ENCODE data around the gene CCDC141.

The CCDC141 gene

DNA sequence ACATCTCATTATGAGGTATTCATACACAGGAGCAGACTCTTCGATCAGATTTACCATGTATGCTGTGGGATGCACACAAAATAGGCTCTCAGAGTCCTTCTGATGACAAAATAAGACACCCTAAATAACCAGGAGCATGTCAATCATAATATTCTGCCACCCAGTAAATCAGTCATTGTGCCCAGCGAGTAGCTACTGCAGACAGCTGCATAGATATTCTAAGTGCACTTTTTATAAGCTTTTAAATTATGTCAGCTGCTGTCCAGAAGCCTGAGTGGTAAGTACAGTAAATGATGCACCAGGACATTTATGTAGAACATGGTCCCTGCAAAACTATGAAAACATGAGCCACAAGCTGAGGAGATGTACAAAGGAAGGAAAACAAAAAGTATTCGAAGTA lies 102.9 kb downstream of the CCDC141 start:
- no peak for TF ChIP-seq RARB (CRISPR knock-in tag; IDR thresholded peaks at IDR 0.05)
- no peak for TF ChIP-seq TOX (CRISPR knock-in tag; IDR thresholded peaks at IDR 0.05; ENCODE audit: borderline replicate concordance)
- no peak for TF ChIP-seq ZFP30 (CRISPR knock-in tag; IDR thresholded peaks at IDR 0.05)
- TF ChIP-seq BACH2 (CRISPR knock-in tag; IDR thresholded peaks at IDR 0.05; ENCODE audit: borderline replicate concordance), result no peak
- no peak for TF ChIP-seq ZFP3 (CRISPR knock-in tag; IDR thresholded peaks at IDR 0.05)
- TF ChIP-seq, protein P1, sequence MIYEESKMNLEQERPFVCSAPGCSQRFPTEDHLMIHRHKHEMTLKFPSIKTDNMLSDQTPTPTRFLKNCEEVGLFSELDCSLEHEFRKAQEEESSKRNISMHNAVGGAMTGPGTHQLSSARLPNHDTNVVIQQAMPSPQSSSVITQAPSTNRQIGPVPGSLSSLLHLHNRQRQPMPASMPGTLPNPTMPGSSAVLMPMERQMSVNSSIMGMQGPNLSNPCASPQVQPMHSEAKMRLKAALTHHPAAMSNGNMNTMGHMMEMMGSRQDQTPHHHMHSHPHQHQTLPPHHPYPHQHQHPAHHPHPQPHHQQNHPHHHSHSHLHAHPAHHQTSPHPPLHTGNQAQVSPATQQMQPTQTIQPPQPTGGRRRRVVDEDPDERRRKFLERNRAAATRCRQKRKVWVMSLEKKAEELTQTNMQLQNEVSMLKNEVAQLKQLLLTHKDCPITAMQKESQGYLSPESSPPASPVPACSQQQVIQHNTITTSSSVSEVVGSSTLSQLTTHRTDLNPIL (CRISPR knock-in tag; IDR thresholded peaks at IDR 0.05; ENCODE audit: low read depth), result no peak
- no peak for TF ChIP-seq ZNF8 (CRISPR knock-in tag; IDR thresholded peaks at IDR 0.05)
- TF ChIP-seq, protein P2, sequence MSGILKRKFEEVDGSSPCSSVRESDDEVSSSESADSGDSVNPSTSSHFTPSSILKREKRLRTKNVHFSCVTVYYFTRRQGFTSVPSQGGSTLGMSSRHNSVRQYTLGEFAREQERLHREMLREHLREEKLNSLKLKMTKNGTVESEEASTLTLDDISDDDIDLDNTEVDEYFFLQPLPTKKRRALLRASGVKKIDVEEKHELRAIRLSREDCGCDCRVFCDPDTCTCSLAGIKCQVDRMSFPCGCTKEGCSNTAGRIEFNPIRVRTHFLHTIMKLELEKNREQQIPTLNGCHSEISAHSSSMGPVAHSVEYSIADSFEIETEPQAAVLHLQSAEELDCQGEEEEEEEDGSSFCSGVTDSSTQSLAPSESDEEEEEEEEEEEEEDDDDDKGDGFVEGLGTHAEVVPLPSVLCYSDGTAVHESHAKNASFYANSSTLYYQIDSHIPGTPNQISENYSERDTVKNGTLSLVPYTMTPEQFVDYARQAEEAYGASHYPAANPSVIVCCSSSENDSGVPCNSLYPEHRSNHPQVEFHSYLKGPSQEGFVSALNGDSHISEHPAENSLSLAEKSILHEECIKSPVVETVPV (CRISPR knock-in tag; IDR thresholded peaks at IDR 0.05), result no peak
- TF ChIP-seq, protein P3, sequence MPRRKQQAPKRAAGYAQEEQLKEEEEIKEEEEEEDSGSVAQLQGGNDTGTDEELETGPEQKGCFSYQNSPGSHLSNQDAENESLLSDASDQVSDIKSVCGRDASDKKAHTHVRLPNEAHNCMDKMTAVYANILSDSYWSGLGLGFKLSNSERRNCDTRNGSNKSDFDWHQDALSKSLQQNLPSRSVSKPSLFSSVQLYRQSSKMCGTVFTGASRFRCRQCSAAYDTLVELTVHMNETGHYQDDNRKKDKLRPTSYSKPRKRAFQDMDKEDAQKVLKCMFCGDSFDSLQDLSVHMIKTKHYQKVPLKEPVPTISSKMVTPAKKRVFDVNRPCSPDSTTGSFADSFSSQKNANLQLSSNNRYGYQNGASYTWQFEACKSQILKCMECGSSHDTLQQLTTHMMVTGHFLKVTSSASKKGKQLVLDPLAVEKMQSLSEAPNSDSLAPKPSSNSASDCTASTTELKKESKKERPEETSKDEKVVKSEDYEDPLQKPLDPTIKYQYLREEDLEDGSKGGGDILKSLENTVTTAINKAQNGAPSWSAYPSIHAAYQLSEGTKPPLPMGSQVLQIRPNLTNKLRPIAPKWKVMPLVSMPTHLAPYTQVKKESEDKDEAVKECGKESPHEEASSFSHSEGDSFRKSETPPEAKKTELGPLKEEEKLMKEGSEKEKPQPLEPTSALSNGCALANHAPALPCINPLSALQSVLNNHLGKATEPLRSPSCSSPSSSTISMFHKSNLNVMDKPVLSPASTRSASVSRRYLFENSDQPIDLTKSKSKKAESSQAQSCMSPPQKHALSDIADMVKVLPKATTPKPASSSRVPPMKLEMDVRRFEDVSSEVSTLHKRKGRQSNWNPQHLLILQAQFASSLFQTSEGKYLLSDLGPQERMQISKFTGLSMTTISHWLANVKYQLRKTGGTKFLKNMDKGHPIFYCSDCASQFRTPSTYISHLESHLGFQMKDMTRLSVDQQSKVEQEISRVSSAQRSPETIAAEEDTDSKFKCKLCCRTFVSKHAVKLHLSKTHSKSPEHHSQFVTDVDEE (CRISPR knock-in tag; IDR thresholded peaks at IDR 0.05), result no peak
- TF ChIP-seq ARNTL (CRISPR knock-in tag; IDR thresholded peaks at IDR 0.05; ENCODE audit: borderline replicate concordance, low read depth), result no peak
- no peak for TF ChIP-seq PPARA (CRISPR knock-in tag; IDR thresholded peaks at IDR 0.05; ENCODE audit: borderline replicate concordance)
- TF ChIP-seq CSDC2 (CRISPR knock-in tag; IDR thresholded peaks at IDR 0.05), result no peak
- no peak for TF ChIP-seq ZNF70 (CRISPR knock-in tag; IDR thresholded peaks at IDR 0.05)
- TF ChIP-seq ZNF565 (CRISPR knock-in tag; conservative IDR thresholded peaks at IDR 0.05; ENCODE audit: low read depth), result no peak
- no peak for TF ChIP-seq OSR1 (CRISPR knock-in tag; IDR thresholded peaks at IDR 0.05)
- TF ChIP-seq SNAI2 (CRISPR knock-in tag; IDR thresholded peaks at IDR 0.05), result no peak
- no peak for ATAC-seq

DNA sequence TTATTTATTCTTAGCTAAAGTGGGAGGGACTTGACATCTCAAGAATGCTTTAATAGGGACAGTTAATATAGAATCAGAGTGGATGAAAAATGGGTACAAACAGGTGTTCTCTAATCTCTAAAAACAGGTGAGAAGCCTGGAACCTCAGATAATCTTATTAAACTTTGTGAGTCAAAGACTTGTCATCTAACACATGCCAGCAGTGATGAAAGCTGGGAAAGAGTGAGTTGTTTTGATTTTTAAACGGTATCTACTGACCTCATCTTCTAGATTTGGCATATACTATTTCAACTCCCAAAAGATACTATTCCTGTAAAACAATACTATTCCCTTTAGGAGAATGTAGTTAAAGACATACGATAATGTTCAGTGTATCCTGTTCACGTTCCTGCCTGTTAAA lies 103.4 kb downstream of the CCDC141 start:
- ATAC-seq, result no peak

DNA sequence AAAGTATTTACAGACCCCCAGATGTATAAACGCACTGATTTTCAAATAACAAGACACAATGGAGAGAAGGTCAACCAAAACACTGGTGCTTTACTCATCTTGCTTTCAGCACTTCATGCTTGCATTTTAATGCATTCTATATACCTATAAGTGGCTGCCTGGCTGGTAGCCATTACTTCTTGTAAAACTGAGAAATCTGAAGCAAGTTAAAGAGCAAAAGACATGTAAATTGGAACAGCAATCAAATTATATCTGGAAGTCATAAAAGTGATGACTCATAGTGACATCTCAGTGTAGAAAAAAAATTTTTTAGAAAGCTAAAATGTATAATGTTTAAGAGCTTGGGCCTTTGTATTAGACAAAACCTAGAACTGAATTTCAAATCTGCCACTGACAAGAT lies 106.2 kb downstream of the CCDC141 start:
- no peak for TF ChIP-seq GLIS3 (CRISPR knock-in tag; IDR thresholded peaks at IDR 0.05)
- peak; percentile 66 for TF ChIP-seq ISL1 (CRISPR knock-in tag; IDR thresholded peaks at IDR 0.05)
- ATAC-seq, result peak; percentile 51; the same call in 2 of the 3 replicates

More for the DNA sequence above, 103.4 kb downstream of the CCDC141 start:
- TF ChIP-seq TCF4 (CRISPR knock-in tag; IDR thresholded peaks at IDR 0.05; ENCODE audit: borderline replicate concordance) (no peak), ZC3H10 (CRISPR knock-in tag; IDR thresholded peaks at IDR 0.05) (no peak), PPARA (CRISPR knock-in tag; IDR thresholded peaks at IDR 0.05; ENCODE audit: borderline replicate concordance) (no peak)
- TF ChIP-seq, protein P3 (CRISPR knock-in tag; IDR thresholded peaks at IDR 0.05), result no peak

DNA sequence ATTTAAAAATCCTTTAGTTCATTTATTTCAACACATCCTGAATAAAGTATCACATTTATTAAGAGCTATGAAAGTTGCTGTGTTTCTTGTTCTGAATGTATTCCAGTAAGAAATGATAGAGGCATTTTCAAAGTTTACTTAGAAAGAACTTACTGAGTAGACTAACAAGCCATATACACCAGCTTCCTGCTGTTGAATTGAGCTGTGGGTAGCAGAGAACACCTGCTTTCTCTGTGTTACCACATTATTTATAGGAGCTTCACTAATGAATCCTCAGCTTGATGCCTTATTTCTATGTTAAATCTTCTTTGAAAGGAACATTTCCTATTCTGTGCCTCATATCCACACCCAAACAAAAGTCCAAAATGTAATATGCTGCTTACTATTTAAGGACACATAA lies 115.4 kb downstream of the CCDC141 start:
- no peak for ATAC-seq
- TF ChIP-seq CSDC2 (CRISPR knock-in tag; IDR thresholded peaks at IDR 0.05) (no peak), GLIS3 (CRISPR knock-in tag; IDR thresholded peaks at IDR 0.05) (no peak), PPARA (CRISPR knock-in tag; IDR thresholded peaks at IDR 0.05; ENCODE audit: borderline replicate concordance) (no peak), ISL1 (CRISPR knock-in tag; IDR thresholded peaks at IDR 0.05) (no peak), TOX (CRISPR knock-in tag; IDR thresholded peaks at IDR 0.05; ENCODE audit: borderline replicate concordance) (no peak), ESRRG (CRISPR knock-in tag; IDR thresholded peaks at IDR 0.05) (no peak), TCF4 (CRISPR knock-in tag; IDR thresholded peaks at IDR 0.05; ENCODE audit: borderline replicate concordance) (no peak), SNAI2 (CRISPR knock-in tag; IDR thresholded peaks at IDR 0.05) (no peak), ZFP3 (CRISPR knock-in tag; IDR thresholded peaks at IDR 0.05) (no peak), ZNF8 (CRISPR knock-in tag; IDR thresholded peaks at IDR 0.05) (no peak), RARB (CRISPR knock-in tag; IDR thresholded peaks at IDR 0.05) (no peak), ZC3H10 (CRISPR knock-in tag; IDR thresholded peaks at IDR 0.05) (no peak), ZNF565 (CRISPR knock-in tag; conservative IDR thresholded peaks at IDR 0.05; ENCODE audit: low read depth) (no peak)
- TF ChIP-seq, protein P2 (CRISPR knock-in tag; IDR thresholded peaks at IDR 0.05), result no peak
- TF ChIP-seq, protein P1 (CRISPR knock-in tag; IDR thresholded peaks at IDR 0.05; ENCODE audit: low read depth), result no peak
